NCI-H1436 (cell line): Measurements from ENCODE around the gene PIGL.
"Not testable (repeated sequence)": the region's sequence is repeated elsewhere in the genome, so short reads cannot be mapped to it uniquely, and the experiment has no call there.

Source experiments
- DNase-seq: peaks from one replicate; lab custom pipeline; 2025; lab: John Stamatoyannopoulos, UW

Gene PIGL

GRCh38 chr17:16312061-16312460, 95.1 kb downstream of the PIGL start:
- not testable (repeated sequence) for DNase-seq

- DNase-seq = no peak
Observed at GRCh38 chr17:16313139-16314090, 96.4 kb downstream of the PIGL start.

- no peak for DNase-seq
Observed at GRCh38 chr17:16314189-16314588, 97.2 kb downstream of the PIGL start.

- DNase-seq = no peak
Observed at GRCh38 chr17:16314859-16315258, 97.8 kb downstream of the PIGL start.

- DNase-seq = no peak
Observed at GRCh38 chr17:16319969-16320368, 103.0 kb downstream of the PIGL start.

GRCh38 chr17:16322636-16323035, 105.6 kb downstream of the PIGL start:
- DNase-seq = no peak

GRCh38 chr17:16325964-16326363, 109.0 kb downstream of the PIGL start:
- DNase-seq = no peak

DNA sequence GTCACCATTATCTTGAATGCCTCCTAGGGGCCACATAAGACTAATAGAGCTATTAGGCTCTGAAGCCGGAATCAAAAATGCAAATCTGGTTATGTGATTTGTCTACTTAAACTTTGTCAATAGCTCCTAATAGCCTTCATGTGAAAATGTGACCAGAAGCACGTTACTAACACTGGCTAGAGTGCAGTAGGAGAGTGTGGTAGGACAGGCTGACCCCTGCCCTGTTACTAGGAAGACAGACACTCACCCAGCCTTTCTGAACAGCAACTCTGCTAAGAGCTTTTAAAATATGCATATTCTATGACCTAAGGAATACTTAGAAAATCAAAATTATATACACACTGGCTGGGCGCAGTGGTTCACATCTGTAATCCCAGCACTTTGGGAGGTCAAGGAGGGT, 110.0 kb downstream of the PIGL start:
- DNase-seq = no peak

DNA sequence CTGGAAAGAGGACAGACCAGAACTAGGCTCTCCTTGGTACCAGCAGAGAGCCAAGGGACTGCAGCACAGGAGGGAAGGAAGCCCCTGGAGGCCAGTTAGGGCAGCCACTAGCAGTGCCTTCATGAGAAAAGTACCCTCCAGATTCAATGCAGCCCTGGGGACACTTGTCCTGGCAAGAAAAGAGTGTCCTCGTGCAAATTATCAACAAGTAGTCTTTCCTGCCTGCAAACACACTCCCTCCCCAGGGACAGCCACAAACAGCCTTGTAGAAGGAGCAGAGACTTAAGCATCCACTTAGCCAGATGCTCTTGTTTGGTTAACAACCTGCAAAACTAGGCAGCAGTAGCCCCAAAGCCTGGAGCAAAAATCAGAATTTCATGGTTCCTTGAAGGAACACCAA, 112.0 kb downstream of the PIGL start:
- peak; percentile 84 for DNase-seq

DNA sequence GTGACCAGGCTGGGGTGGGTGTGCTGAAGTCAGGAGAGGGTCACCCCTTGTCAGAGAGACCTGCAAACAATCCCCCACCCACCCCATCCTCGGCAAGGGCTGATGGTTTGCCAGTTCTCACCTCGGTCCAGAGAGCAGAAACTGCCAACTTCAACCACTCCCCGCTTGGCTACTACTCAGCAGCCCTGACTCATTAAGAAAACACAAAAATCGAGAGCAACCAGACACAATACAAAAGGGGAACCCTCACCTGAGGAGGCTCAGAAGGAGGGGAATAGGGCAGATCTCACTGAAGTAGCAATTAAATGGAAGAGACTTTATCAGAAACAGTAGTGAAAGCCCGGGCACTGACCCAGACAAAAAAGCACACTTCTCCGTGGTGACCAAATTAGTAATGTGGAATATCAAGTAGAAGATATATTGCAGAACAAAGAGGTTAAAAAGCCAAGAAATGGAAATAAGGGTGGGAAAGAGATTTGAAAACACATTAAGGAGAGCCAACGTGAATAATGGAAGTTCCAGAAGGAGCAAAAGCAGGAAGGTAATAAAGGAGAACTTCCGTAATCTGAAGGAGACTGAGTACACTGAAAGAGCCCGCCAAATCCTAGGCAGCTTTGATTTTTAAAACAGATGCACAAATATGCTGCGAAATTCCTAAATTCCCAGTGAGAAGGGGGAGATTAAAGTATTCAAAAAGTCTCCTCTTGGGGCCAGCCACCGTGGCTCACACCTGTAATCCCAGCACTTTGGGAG, 112.7 kb downstream of the PIGL start:
- DNase-seq = no peak

GRCh38 chr17:16338391-16338790, 121.4 kb downstream of the PIGL start:
- DNase-seq = no peak

GRCh38 chr17:16339402-16339801, 122.4 kb downstream of the PIGL start:
- DNase-seq = no peak

DNA sequence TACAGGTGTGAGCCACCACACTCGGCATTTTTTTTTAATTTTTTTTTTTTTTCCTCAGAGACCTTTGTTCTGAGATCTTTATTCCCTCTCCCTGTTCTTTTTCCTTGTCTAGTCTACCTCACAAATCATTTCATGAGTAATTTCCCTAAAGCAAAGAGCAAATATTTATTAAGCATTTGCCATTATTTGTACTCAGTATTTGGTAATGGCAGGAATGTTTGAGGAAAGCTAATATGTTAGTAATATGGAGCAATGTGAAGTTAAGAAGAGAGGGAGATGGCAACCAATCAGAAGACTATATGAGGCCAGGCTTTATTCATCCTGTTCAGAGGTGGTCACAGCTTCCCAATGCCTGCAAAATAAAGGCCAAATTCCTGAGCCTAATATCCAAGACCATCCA, 122.9 kb downstream of the PIGL start:
- DNase-seq = no peak

GRCh38 chr17:16342979-16343378, 126.0 kb downstream of the PIGL start:
- DNase-seq = no peak

DNA sequence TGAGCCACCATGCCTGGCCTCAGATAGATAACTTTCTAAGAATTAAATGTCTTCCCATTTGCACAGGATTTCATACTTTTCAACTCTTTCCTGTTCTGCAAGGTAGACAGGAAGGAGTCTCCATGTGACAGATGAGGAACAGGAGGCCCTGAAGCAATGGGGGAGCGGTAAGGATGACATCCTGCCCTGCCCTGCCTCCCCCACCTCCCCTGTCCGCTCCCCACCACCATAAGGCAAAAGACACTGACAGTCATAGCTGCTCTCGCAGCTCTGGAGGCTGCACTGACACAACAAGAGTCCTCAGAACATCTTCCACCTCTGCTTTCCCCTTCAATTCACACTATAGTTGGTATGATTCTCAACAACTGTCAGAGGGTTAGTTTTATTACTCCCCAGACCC, 126.6 kb downstream of the PIGL start:
- no peak for DNase-seq

DNA sequence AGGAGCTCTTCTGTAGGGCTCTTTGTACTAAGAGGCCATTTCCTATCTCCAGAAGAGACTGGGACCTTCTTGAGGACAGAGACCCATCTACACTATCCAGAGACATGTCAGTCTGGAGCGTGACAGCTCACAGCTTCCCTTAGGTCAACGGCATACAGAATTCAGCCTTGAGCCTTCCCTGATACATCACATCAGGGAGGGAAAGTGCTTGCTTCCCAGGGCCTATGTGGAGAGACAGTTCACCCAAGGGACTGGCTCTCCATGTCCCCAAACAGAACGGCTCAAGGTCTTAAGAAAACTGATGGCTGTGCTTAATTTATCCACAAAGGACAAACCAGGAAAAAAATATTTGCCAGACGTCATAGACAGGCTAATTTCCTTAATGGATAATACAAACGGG, 128.6 kb downstream of the PIGL start:
- no peak for DNase-seq

DNA sequence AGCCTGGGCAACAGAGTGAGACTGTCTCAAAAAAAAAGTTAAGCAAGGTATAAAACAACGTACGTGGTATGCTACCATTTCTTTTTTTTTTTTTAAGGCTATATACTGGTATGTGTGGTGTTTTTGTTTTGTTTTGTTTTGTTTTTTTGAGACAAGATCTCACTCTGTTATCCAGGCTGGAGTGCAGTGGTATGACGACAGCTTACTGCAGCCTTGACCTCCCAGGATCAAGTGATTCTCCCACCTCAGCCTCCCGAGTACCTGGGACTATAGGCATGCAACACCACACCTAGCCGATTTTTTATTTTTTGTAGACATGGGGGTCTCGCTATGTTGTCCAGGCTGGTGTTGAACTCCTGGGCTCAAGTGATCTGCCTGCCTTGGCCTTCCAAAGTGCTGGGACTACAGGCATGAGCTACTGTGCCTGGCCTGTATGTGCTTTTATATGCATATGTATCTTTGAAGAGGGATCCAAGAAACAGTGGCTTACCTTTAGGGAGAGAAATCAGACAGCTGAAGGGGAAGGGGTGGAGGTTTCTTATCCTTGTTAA, 129.8 kb downstream of the PIGL start:
- no peak for DNase-seq

- DNase-seq = no peak
Observed at GRCh38 chr17:16348586-16348985, 131.6 kb downstream of the PIGL start.

DNA sequence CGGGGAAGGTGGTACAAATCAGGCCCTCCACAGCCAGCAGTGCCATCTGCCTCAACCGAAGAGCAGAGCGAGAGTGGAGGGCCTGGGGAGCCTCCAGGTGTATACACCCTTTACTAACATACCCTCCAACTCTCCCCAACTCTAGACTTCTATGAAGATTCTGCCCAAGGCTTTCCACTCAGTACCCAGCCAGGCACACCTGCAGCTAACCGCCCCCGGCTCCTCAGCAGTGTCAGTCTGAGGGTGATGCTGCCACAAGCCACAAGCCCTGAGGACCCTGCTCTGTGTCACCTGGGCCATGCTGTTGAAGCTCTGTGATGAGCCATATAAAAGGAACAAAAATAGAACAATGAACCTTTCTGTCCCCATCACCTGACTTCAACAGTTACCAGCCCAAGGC, 132.4 kb downstream of the PIGL start:
- DNase-seq = no peak

GRCh38 chr17:16351831-16352230, 134.8 kb downstream of the PIGL start:
- DNase-seq = no peak

- DNase-seq = peak; percentile 69
Observed at GRCh38 chr17:16352303-16352666, 135.3 kb downstream of the PIGL start.

DNA sequence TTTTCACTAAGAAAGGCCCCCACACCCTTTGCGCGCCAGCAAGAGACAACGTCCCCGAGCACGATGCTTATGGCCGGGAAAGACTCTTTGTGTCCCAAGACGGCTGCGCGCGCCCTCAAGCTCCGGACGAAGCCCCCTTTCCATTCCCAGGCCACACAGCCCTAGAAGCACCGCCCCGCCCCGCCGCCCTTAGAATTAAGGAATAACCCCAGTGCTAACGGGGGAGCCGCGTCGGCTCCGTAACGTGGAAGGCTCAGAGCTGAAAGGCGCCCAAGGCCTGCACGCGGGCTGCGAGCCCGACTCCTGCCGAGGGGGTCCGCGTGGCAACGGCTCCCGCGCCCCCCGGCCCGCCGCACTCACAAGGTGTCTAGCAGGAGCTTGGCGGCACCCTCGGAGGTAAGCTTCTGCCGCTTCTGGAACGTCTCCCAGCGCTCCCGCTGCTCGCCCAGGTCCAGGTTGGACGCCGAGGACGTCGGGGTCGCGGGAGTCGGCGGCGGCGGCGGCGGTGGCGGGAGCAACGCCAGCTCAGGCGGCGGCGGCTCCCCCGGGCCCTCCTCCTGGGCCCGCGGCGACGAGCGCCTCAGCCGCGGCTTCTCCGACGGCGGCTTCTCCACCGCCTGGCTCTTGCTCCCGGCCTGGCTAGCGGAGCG, 135.8 kb downstream of the PIGL start:
- DNase-seq = peak; percentile 49
